Cerebellar nuclear complex (tissue), 1 donor: ENCODE data around the gene CCDC167.
"Not testable (repeated sequence)": the region's sequence is repeated elsewhere in the genome, so short reads cannot be mapped to it uniquely, and the experiment has no call there.

Experiments
- DNase-seq, 2 experiments: peaks; one replicate each; lab custom pipeline; 2025; lab: John Stamatoyannopoulos, UW

The CCDC167 gene

GRCh38 chr6:37511201-37511600 is 11.5 kb upstream of the CCDC167 start:
- DNase-seq, result no peak

GRCh38 chr6:37507690-37508421 is 8.2 kb upstream of the CCDC167 start:
- no peak for DNase-seq

GRCh38 chr6:37507077-37507476 is 7.4 kb upstream of the CCDC167 start:
- no peak for DNase-seq

- no peak for DNase-seq
Observed at GRCh38 chr6:37506479-37506878, 6.8 kb upstream of the CCDC167 start.

GRCh38 chr6:37504024-37504423 is 4.3 kb upstream of the CCDC167 start:
- no peak for DNase-seq

- no peak for DNase-seq
Observed at GRCh38 chr6:37503309-37503965, 3.7 kb upstream of the CCDC167 start.

- DNase-seq, result no peak
Observed at GRCh38 chr6:37502703-37503291, 3.1 kb upstream of the CCDC167 start.

- no peak for DNase-seq
Observed at GRCh38 chr6:37501632-37502491, 2.2 kb upstream of the CCDC167 start.

GRCh38 chr6:37500904-37501303 is 1.2 kb upstream of the CCDC167 start:
- DNase-seq, result not testable (repeated sequence)

GRCh38 chr6:37500294-37500608 is 558 bp upstream of the CCDC167 start:
- no peak for DNase-seq

GRCh38 chr6:37496951-37497885 is 2.5 kb downstream of the CCDC167 start:
- DNase-seq, result no peak

- DNase-seq, result no peak
Observed at GRCh38 chr6:37495244-37495934, 4.3 kb downstream of the CCDC167 start.

- no peak for DNase-seq
Observed at GRCh38 chr6:37493661-37493995, 6.1 kb downstream of the CCDC167 start.

- no peak for DNase-seq
Observed at GRCh38 chr6:37492991-37493660, 6.6 kb downstream of the CCDC167 start.

- no peak for DNase-seq
Observed at GRCh38 chr6:37492236-37492972, 7.3 kb downstream of the CCDC167 start.

GRCh38 chr6:37491830-37492208 is 7.9 kb downstream of the CCDC167 start:
- DNase-seq, result no peak

GRCh38 chr6:37491171-37491829 is 8.4 kb downstream of the CCDC167 start:
- no peak for DNase-seq

- DNase-seq, result no peak
Observed at GRCh38 chr6:37490536-37491170, 9.0 kb downstream of the CCDC167 start.
